Thyroid gland (tissue), 4 donors: ENCODE measurements around the gene SIK3.

ENCODE experiments used
- CTCF ChIP-seq, 6 experiments: fragments of 200-600 bp in 3 of 6; fragments of 450-650 bp in 3 of 6; sonication (generic) in 3 of 6; IDR thresholded peaks; one replicate each; pipeline ENCODE4 v1.5.1; 2016 to 2019; ENCODE audit warnings: antibody characterized with exemption in 6 of 6, mild to moderate bottlenecking in 2 of 6, inconsistent platforms in 1 of 6, moderate library complexity in 1 of 6
- POLR2A ChIP-seq, 2 donors: fragments of 450-650 bp; IDR thresholded peaks; one replicate each; pipeline ENCODE4 v1.6.1; 2017; ENCODE audit warnings: antibody characterized with exemption in 2 of 2, mild to moderate bottlenecking in 2 of 2, moderate library complexity in 1 of 2

GRCh38 chr11:116888884-116889549 is 209.2 kb downstream of the SIK3 start:
- no peak for TF ChIP-seq CTCF (IDR thresholded peaks at IDR 0.05)
- no peak for TF ChIP-seq POLR2A (IDR thresholded peaks at IDR 0.05)
